Keratinocyte (primary cell): Measurements from ENCODE around the gene WDCP.

Experiments
- CTCF ChIP-seq, 3 experiments: IDR thresholded peaks in 1 of 3; conservative IDR thresholded peaks in 1 of 3; optimal IDR thresholded peaks in 1 of 3; 2 replicates in 2 of 3; 3 replicates in 1 of 3; pipeline versions ENCODE3 to v1.5.1; 2011; ENCODE audit warnings: low read length in 3 of 3, mild to moderate bottlenecking in 3 of 3, moderate library complexity in 2 of 3, control low read depth in 1 of 3, inconsistent platforms in 1 of 3; ENCODE audit not compliant: insufficient read depth in 2 of 3; ENCODE audit errors: extremely low read depth in 1 of 3
- EZH2 ChIP-seq: IDR thresholded peaks from one replicate; pipeline ENCODE4 v1.6.1; 2012; ENCODE audit warnings: inconsistent platforms, mild to moderate bottlenecking, low read length, moderate library complexity

- TF ChIP-seq CTCF (optimal IDR thresholded peaks at IDR 0.05 in 1 of 3, IDR thresholded peaks at IDR 0.05 in 1 of 3, conservative IDR thresholded peaks at IDR 0.05 in 1 of 3; ENCODE audit: extremely low read depth in 1 of 3, insufficient read depth in 2 of 3, low read length in 3 of 3) = no peak
- TF ChIP-seq EZH2 = no peak
These were observed 3.1 kb upstream of the WDCP start for GRCh38 chr2:24050041-24050979.
